ENCODE results near the gene SKAP2. TPM values are rescaled to one million over a fixed set of nuclear protein-coding genes. Genes with fewer than 3 reads are reported as not detected.

SKAP2 gene
- total RNA-seq, 1 experiment from 2014 or later: 30.7 TPM

DNA sequence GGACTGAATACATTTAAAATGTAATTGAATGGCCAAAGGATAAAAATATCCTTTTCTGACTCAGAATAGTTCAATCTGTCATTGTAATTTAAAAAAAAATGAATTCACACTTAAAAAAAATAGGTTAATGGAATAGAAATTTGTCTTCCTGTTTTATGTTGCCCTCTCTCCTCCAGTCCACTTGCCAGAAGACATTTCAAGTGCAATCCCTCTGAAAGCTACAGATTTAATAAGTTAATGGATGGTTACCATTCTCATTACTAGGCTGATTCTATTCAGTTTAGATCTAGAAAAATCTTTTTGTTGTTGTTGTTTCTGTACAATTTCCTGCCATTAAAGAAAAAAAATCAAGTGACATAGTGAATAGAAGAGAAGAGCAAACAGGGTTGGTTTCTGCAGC, 142.9 kb downstream of the SKAP2 start:
- TF ChIP-seq, protein P1, sequence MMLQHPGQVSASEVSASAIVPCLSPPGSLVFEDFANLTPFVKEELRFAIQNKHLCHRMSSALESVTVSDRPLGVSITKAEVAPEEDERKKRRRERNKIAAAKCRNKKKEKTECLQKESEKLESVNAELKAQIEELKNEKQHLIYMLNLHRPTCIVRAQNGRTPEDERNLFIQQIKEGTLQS (IDR thresholded peaks at IDR 0.05): no peak
- TF ChIP-seq RAD21 (IDR thresholded peaks at IDR 0.05; ENCODE audit: low read depth): no peak
- no peak for TF ChIP-seq ZFX (IDR thresholded peaks at IDR 0.05)
- TF ChIP-seq, protein P2, sequence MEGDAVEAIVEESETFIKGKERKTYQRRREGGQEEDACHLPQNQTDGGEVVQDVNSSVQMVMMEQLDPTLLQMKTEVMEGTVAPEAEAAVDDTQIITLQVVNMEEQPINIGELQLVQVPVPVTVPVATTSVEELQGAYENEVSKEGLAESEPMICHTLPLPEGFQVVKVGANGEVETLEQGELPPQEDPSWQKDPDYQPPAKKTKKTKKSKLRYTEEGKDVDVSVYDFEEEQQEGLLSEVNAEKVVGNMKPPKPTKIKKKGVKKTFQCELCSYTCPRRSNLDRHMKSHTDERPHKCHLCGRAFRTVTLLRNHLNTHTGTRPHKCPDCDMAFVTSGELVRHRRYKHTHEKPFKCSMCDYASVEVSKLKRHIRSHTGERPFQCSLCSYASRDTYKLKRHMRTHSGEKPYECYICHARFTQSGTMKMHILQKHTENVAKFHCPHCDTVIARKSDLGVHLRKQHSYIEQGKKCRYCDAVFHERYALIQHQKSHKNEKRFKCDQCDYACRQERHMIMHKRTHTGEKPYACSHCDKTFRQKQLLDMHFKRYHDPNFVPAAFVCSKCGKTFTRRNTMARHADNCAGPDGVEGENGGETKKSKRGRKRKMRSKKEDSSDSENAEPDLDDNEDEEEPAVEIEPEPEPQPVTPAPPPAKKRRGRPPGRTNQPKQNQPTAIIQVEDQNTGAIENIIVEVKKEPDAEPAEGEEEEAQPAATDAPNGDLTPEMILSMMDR (IDR thresholded peaks at IDR 0.05 in 2 of 3, conservative IDR thresholded peaks at IDR 0.05 in 1 of 3; ENCODE audit: borderline replicate concordance in 1 of 3, insufficient read depth in 1 of 3, low read depth in 2 of 3, low read length in 2 of 3): no peak
- no peak for TF ChIP-seq EZH2phosphoT487 (IDR thresholded peaks at IDR 0.05; ENCODE audit: borderline replicate concordance)
- TF ChIP-seq EGR1 (IDR thresholded peaks at IDR 0.05; ENCODE audit: low read depth): no peak
- TF ChIP-seq, protein P3, sequence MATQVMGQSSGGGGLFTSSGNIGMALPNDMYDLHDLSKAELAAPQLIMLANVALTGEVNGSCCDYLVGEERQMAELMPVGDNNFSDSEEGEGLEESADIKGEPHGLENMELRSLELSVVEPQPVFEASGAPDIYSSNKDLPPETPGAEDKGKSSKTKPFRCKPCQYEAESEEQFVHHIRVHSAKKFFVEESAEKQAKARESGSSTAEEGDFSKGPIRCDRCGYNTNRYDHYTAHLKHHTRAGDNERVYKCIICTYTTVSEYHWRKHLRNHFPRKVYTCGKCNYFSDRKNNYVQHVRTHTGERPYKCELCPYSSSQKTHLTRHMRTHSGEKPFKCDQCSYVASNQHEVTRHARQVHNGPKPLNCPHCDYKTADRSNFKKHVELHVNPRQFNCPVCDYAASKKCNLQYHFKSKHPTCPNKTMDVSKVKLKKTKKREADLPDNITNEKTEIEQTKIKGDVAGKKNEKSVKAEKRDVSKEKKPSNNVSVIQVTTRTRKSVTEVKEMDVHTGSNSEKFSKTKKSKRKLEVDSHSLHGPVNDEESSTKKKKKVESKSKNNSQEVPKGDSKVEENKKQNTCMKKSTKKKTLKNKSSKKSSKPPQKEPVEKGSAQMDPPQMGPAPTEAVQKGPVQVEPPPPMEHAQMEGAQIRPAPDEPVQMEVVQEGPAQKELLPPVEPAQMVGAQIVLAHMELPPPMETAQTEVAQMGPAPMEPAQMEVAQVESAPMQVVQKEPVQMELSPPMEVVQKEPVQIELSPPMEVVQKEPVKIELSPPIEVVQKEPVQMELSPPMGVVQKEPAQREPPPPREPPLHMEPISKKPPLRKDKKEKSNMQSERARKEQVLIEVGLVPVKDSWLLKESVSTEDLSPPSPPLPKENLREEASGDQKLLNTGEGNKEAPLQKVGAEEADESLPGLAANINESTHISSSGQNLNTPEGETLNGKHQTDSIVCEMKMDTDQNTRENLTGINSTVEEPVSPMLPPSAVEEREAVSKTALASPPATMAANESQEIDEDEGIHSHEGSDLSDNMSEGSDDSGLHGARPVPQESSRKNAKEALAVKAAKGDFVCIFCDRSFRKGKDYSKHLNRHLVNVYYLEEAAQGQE (IDR thresholded peaks at IDR 0.05; ENCODE audit: low read depth): no peak
- TF ChIP-seq CEBPB (IDR thresholded peaks at IDR 0.05; ENCODE audit: low read depth): no peak
- no peak for TF ChIP-seq EZH2 (IDR thresholded peaks at IDR 0.05)
- no peak for TF ChIP-seq ELF1 (IDR thresholded peaks at IDR 0.05; ENCODE audit: borderline replicate concordance, low read depth)
- TF ChIP-seq SIN3A (IDR thresholded peaks at IDR 0.05; ENCODE audit: low read depth): no peak
- TF ChIP-seq, protein P4, sequence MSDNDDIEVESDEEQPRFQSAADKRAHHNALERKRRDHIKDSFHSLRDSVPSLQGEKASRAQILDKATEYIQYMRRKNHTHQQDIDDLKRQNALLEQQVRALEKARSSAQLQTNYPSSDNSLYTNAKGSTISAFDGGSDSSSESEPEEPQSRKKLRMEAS (IDR thresholded peaks at IDR 0.05): no peak
- no peak for TF ChIP-seq POLR2A (IDR thresholded peaks at IDR 0.05; ENCODE audit: borderline replicate concordance, extremely low read depth, insufficient read depth, insufficient read length)
- ChIA-PET CTCF (no interaction called here), POLR2A (no interaction called here), RAD21 (ENCODE audit: low non-redundant PET in 1 of 2, low total read pairs in 2 of 2, uncharacterized antibody in 2 of 2, unreplicated experiment in 2 of 2) (no interaction called here)
- H3K36me3 ChIP-seq (ENCODE audit: control insufficient read depth in 1 of 2, insufficient read depth in 2 of 2, low read length in 2 of 2): no peaks in the 10 kb centered on the region
- H4K20me1 ChIP-seq (ENCODE audit: insufficient read depth): no peaks in the 10 kb centered on the region
- H3K4me2 ChIP-seq (ENCODE audit: low read length): no peak overlapping the region
- H3K79me2 ChIP-seq (ENCODE audit: insufficient read depth, low read length): no peaks in the 10 kb centered on the region
- no TSS peak for BruUV-seq (replicated peaks)
- H3K27ac ChIP-seq (ENCODE audit: low read depth, low read length): no peak overlapping the region
- H3K27me3 ChIP-seq (ENCODE audit: insufficient read depth, low read length): no peaks in the 10 kb centered on the region
- no peaks in the 10 kb centered on the region for H3K9me2 ChIP-seq (ENCODE audit: insufficient read depth)
- no peak overlapping the region for H3K4me3 ChIP-seq (replicated peaks in 1 of 2; ENCODE audit: low read depth in 1 of 2, low read length in 2 of 2)
- H3K9me3 ChIP-seq (ENCODE audit: control insufficient read depth in 1 of 2, insufficient read depth in 1 of 2, low read depth in 1 of 2, low read length in 2 of 2): no peaks in the 10 kb centered on the region
- no peak overlapping the region for H2AFZ ChIP-seq (ENCODE audit: low read depth, low read length, poor library complexity, severe bottlenecking)
- intact Hi-C loops (cut with micrococcal nuclease): no loop called here
- ATAC-seq (no peak), DNase-seq (ENCODE audit: low read depth, low spot score) (no peak)
- H3K4me1 ChIP-seq (ENCODE audit: control insufficient read depth in 1 of 2, insufficient read depth in 2 of 2, low read length in 2 of 2): no peaks in the 10 kb centered on the region
- no peak overlapping the region for H3K9ac ChIP-seq (ENCODE audit: low read length)
